OCI-LY1 (cell line): ENCODE data around the gene DAAM1.

Experiments used
- CTCF ChIP-seq: fragments of 200-600 bp; sonication (generic), shearing (Covaris generic); IDR thresholded peaks from 2 replicates; pipeline ENCODE4 v1.5.1; 2017; ENCODE audit warnings: mild to moderate bottlenecking, antibody characterized with exemption, low read length, moderate library complexity, mixed read lengths
- EZH2 ChIP-seq: fragments of 200-600 bp; sonication (generic), shearing (Covaris generic); IDR thresholded peaks from 2 replicates; pipeline ENCODE4 v1.8.0; 2017; ENCODE audit warnings: borderline replicate concordance, mixed run types, mild to moderate bottlenecking, antibody characterized with exemption, low read length, moderate library complexity, mixed read lengths

- TF ChIP-seq EZH2 (no peak), CTCF (no peak)
Measured at GRCh38 chr14:59214702-59215302, 26.3 kb downstream of the DAAM1 start.
